ENCODE data around the gene PDE1A. TPM values are rescaled to one million over a fixed set of nuclear protein-coding genes. Genes with fewer than 3 reads are reported as not detected.

PDE1A gene
- total and polyA plus RNA-seq, 8 donors: 0.58 to 33.6 (median 12.9) TPM; not detected in 1

GRCh38 chr2:182245963-182246362 is 180.9 kb downstream of the PDE1A start:
- intact Hi-C loops (cut with DNase I; ENCODE audit: low total_unique reads): no loop called here
- TF ChIP-seq, protein P1, sequence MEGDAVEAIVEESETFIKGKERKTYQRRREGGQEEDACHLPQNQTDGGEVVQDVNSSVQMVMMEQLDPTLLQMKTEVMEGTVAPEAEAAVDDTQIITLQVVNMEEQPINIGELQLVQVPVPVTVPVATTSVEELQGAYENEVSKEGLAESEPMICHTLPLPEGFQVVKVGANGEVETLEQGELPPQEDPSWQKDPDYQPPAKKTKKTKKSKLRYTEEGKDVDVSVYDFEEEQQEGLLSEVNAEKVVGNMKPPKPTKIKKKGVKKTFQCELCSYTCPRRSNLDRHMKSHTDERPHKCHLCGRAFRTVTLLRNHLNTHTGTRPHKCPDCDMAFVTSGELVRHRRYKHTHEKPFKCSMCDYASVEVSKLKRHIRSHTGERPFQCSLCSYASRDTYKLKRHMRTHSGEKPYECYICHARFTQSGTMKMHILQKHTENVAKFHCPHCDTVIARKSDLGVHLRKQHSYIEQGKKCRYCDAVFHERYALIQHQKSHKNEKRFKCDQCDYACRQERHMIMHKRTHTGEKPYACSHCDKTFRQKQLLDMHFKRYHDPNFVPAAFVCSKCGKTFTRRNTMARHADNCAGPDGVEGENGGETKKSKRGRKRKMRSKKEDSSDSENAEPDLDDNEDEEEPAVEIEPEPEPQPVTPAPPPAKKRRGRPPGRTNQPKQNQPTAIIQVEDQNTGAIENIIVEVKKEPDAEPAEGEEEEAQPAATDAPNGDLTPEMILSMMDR (IDR thresholded peaks at IDR 0.05): no peak
- TF ChIP-seq EP300 (IDR thresholded peaks at IDR 0.05): no peak
- TF ChIP-seq POLR2A (IDR thresholded peaks at IDR 0.05): no peak
- TF ChIP-seq POLR2AphosphoS5 (IDR thresholded peaks at IDR 0.05): no peak

DNA sequence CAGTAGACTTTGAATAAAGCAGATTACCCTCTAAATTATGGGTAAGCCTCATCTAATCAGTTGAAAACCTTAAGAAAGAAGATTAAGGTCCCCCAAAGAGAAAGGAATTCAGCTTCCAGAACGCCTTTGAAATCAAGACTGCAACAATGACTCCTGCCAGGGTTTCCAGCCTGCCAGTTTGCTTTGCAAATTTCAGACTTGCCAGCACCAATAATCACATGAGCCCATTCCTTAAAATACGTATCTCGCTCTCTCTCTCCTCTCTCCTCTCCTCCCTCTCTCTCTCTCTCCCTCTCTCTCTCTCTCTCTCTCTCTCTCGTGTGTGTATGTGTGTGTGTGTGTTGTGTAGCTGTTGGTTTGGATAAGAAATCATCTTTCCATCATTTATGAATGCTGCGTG is 184.2 kb downstream of the PDE1A start:
- intact Hi-C loops (cut with DNase I; ENCODE audit: low total_unique reads): no loop called here
- DNase-seq: no peak
- Histone ChIP-seq H3K9me3 (no peaks in the 10 kb centered on the region), H3K36me3 (no peaks in the 10 kb centered on the region), H3K27me3 (no peaks in the 10 kb centered on the region), H3K4me1 (peaks cover 0 to 9% (median 5%) of the 10 kb centered on the region in 4 donors), H3K4me3 (no peak overlapping the region), H3K27ac (no peak overlapping the region)
- TF ChIP-seq POLR2AphosphoS5 (IDR thresholded peaks at IDR 0.05): no peak
- TF ChIP-seq, protein P1 (IDR thresholded peaks at IDR 0.05): no peak
- TF ChIP-seq POLR2A (IDR thresholded peaks at IDR 0.05): no peak
- TF ChIP-seq EP300 (IDR thresholded peaks at IDR 0.05): no peak
- WGBS, 5 donors: 48 to 79% (median 65%) methylated on average over 4 to 5 of the region's 5 CpGs

More at GRCh38 chr2:182245963-182246362, 180.9 kb downstream of the PDE1A start:
- Histone ChIP-seq H3K27ac (no peak overlapping the region), H3K27me3 (no peaks in the 10 kb centered on the region), H3K4me1 (peaks cover 0 to 5% (median 4%) of the 10 kb centered on the region in 4 donors), H3K36me3 (no peaks in the 10 kb centered on the region), H3K4me3 (no peak overlapping the region), H3K9me3 (no peaks in the 10 kb centered on the region)
- DNase-seq: no peak

DNA sequence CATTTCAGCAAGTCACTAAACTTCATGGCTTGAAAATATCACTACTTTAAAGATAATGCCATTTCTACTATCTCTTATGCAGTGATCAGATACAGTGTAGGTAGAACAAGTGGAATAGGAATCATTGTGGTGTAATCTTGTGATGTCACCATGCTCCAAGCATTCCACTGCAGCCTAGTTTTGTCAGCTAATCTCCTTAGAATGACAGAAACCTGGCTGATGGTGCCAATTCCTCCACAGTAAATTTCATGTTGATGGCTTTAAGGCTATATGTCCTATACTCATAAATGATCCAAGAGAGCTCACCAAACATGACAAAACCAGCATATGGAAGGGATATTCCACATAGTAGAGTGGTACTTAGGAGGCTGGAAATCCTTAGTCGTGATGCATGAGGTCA is 184.9 kb downstream of the PDE1A start:
- no peak for DNase-seq
- Histone ChIP-seq H3K27ac (no peak overlapping the region), H3K36me3 (no peaks in the 10 kb centered on the region), H3K27me3 (no peaks in the 10 kb centered on the region), H3K4me1 (peaks cover 0 to 9% (median 5%) of the 10 kb centered on the region in 4 donors), H3K9me3 (no peaks in the 10 kb centered on the region), H3K4me3 (no peak overlapping the region)
- no peak for TF ChIP-seq EP300 (IDR thresholded peaks at IDR 0.05)
- TF ChIP-seq, protein P1 (IDR thresholded peaks at IDR 0.05): no peak
- TF ChIP-seq POLR2A (IDR thresholded peaks at IDR 0.05): no peak
- no peak for TF ChIP-seq POLR2AphosphoS5 (IDR thresholded peaks at IDR 0.05)
- WGBS, 5 donors: 85 to 93% (median 92%) methylated on average over 1 of the region's 1 CpG
- intact Hi-C loops (cut with DNase I; ENCODE audit: low total_unique reads): no loop called here

DNA sequence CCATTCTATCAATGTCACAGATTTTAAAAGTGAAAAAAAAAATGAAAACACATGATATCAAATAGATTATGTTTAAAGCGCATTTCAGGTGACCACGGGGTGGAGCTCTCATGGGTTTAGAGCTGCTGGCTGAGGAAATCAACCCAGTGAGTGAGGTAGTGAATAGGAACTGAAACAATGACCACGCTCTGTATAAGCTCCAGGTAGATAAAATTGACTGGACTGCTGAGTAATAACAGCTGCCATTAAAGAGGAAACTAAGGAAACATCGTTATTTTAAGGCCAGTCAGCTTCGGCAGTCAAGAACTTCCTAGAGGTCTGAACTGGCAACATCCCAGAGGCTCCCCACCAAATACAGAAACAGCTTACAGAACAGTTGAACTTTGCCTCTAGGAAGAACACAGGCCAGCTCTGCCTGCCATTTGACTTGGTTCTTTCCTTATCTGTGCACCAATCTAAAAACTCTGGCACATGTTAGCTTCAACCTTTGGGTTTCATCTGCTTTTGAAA is 185.9 kb downstream of the PDE1A start:
- peak; percentile 51 to 74 for DNase-seq
- no peaks in the 10 kb centered on the region for H3K9me3 ChIP-seq
- peaks cover 0 to 9% (median 5%) of the 10 kb centered on the region in 4 donors for H3K4me1 ChIP-seq
- H3K4me3 ChIP-seq: no peak overlapping the region
- no peaks in the 10 kb centered on the region for H3K36me3 ChIP-seq
- no peak for TF ChIP-seq POLR2AphosphoS5 (IDR thresholded peaks at IDR 0.05)
- TF ChIP-seq, protein P1 (IDR thresholded peaks at IDR 0.05): peak in 4 of 7 experiments; percentile 42 to 47 (median 45)
- H3K27me3 ChIP-seq: no peaks in the 10 kb centered on the region
- intact Hi-C loops (cut with DNase I; ENCODE audit: low total_unique reads): no loop called here
- 21 to 26% (median 24%) methylated on average over 5 of the region's 5 CpGs for WGBS, 5 donors
- H3K27ac ChIP-seq: no peak overlapping the region

All from stomach (tissue), 9 donors.